ENCODE data around the gene SPRR2A.
"Not testable (repeated sequence)": the region's sequence is repeated elsewhere in the genome, so short reads cannot be mapped to it uniquely, and the experiment has no call there.

SPRR2A gene

DNA sequence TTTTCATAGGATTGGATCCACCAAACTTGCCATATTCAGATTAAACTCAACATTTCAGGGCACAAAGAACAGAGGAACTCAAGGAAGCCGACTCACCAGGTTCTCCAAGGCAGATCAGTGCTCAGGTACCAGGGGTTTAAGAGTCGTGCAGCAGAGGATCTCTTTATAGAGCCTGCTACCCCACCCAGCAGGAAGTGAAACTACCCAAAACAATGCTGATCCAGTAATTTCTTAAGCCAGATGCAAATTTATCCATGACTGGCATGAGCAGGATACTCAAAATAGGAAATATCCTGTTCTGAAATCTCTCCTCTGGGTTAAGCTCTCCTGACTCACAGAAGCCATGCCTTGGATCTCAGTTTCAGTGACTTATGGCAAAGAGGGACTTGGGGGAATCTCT, at the start of gene SPRR2A:
Gene SPRR2A (minus strand): TSS at position 138 of the 400 bp plus-strand sequence. CDS start 777 bp downstream, outside the sequence.
- no peak for DNase-seq

DNA sequence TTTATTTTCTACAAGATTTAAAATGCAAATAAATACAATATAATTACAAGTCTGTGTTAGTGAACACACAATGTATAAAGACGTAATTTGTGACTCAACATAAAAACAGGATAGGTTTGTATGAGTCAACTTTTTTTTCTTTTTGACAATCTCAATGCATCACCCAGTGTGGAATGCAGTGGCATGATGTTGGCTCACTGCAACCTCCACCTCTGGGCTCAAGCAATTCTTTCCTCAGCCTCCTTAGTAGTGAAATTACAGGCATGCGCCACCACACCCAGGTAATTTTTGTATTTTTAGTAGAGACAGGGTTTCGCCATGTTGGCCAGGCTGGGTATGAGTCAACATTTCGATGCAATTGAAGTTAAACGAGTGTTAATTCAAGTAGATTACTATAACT, 42.9 kb upstream of the SPRR2A start:
- DNase-seq, result peak; percentile 27

DNA sequence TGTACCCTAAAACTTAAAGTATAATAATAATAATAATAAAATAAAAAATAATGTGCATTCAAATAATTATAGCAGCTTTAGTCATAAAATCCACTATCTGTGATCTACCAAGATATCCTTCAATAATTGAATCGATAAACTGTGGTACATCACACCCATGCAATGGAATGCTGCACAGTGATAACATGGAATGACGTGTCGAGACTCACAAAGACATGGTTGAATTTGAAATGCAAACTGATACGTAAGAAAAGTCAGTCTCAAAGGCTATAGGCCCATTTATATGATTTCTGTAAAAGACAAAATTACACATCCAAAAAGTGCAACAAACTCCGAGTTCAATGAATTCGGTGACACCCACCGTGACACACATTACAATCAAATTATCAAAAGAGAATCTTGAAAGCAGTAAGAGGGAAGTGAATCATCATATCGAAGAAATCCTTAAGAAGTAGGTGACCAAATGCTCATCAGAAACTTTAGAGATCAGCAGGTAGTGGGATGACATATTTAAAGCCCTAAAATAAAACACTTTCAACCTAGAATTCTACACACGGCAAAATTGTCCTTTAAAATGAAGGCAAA, 42.2 kb upstream of the SPRR2A start:
- no peak for DNase-seq

DNA sequence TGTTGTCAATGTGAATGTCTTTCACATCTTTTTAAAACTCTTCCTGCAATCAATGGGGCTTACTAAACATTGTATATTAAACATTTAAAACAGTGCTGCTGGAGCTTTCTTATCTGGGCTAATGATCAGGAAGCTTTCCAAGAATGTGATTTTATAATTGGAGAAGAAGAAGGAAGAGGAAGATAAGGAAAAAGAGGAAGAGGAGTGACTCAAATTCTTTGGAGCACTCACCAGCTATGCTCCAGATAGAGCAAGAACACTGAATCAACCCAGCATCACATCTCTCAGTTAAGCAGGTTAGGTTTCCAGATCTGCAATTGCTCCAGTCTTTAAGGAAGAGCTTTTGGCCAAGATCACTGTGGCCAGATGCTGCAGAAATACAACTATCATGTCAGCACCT, 38.5 kb upstream of the SPRR2A start:
- no peak for DNase-seq

DNA sequence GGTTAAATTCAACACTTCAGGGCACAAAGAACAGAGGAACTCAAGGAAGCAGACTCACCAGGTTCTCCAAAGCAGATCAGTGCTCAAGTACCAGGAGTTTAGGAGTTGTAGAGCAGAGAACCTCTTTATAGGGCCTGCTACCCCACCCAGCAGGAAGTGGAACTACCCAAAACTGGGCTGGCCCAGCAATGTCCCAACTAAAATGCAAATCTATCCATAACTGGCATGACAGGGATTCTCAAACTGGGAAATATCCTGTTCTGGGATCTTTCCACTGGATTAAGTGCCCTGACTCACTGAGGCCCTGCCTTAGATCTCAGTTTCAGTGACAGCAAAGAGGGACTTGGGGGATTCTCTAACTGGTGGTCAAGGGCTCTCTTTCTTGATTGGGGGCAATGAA, 37.1 kb upstream of the SPRR2A start, which contains the start of gene SPRR2E:
Gene SPRR2E (minus strand): TSS at position 101 of the 400 bp plus-strand sequence. CDS start 775 bp downstream, outside the sequence.
- no peak for DNase-seq

DNA sequence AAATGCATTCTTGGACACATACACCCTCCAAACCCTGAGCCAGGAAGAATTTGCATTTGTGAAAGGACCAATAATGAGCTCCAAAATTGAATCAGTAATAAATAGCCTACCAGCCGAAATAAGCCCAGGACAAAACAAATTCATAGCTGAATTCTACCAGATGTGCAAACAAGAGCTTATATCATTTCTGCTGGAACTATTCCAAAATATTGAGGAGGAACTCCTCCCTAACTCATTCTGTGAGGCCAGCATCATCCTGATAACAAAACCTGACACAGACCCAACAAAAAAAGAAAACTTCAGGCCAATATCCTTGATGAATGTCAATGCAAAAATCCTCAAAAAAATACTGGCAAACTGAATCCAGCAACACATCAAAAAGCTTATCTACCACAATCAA, 30.3 kb upstream of the SPRR2A start:
- DNase-seq, result no peak

DNA sequence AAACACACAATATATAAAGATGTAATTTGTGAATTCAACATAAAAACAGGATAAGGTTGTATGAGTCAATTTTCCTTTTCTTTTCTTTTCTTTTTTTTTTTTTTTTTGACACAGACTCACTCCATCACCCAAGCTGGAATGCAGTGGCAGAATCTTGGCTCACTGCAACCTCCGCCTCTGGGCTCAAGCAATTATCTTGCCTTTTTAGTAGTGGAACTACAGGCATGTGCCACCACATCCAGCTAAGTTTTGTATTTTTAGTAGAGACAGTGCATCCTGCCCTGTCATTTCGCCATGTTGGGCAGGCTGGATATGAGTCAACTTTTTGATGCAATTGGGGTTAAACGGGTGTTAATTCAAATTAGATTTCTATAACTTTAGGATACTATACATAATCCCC, 24.4 kb upstream of the SPRR2A start:
- no peak for DNase-seq

DNA sequence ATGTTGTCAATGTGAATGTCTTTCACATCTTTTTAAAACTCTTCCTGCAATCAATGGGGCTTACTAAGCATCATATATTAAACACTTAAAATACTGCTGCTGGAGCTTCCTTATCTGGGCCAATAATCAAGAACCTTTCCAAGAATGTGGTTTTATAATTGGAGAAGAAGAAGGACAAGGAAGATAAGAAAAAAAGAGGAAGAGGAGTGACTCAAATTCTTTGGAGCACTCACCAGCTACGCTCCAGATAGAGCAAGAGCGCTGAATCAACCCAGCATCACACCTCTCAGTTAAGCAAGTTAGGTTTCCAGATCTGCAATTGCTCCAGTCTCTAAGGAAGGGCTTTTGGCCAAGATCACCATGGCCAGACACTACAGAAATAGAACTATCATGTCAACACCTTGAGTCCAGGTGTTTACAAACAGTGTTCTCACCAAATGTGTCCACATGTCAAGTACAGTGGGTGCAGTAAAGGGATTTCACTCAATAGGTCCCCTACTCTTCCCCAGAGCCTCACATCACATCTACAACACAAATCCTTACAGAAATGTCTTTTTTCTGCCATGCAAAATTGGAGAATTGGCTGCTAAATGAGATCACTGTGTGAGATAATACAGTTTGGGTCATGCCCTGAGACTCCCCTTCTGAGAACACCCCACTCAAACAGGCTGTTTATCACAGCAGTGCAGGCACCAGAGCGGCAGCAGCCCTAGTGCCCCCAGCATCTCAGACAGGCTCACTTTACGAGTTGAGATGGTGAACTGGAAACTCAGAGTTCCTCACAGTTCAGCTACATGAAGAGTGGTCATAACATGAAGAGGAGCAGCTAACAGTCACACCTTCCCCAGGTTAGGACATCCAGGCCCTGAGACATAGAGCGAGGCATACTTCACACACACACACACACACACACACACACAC, 15.8 kb upstream of the SPRR2A start:
- no peak for DNase-seq

DNA sequence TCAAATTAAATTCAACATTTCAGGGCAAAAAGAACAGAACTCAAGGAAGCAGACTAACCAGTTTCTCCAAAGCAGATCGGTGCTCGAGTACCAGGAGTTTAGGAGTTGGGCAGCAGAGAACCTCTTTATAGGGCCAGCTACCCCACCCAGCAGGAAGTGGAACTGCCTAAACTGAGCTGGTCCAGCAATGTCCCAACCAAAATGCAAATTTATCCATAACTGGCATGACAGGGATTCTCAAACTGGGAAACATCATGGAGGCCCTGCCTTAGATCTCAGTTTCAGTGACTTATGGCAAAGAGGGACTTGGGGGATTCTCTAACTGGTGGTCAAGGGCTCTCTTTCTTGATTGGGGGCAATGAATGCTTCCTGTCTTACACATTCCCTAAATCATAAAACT, 14.2 kb upstream of the SPRR2A start, which contains the start of gene SPRR2B:
Gene SPRR2B (minus strand): TSS at position 101 of the 400 bp plus-strand sequence. CDS start 772 bp downstream, outside the sequence.
- DNase-seq, result no peak

DNA sequence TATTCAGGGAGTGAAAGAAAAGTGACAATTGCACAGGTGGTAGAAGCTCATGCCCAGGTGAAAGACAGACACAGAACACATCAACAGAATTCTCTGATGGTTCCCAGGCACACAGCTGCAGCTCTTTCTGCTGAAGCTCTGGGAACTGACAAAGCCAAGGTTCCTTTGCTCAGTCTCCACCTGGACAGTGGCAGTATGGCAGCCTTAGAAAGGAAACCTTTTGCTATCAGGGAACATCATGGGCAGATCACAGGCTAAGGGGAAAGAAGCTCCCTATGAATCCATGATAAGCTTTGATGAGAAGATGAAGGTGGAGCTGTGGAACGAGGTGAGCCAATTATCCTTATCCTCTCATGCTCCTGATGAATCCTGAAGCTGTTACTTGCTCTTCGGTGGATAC, 12.9 kb upstream of the SPRR2A start:
- no peak for DNase-seq

DNA sequence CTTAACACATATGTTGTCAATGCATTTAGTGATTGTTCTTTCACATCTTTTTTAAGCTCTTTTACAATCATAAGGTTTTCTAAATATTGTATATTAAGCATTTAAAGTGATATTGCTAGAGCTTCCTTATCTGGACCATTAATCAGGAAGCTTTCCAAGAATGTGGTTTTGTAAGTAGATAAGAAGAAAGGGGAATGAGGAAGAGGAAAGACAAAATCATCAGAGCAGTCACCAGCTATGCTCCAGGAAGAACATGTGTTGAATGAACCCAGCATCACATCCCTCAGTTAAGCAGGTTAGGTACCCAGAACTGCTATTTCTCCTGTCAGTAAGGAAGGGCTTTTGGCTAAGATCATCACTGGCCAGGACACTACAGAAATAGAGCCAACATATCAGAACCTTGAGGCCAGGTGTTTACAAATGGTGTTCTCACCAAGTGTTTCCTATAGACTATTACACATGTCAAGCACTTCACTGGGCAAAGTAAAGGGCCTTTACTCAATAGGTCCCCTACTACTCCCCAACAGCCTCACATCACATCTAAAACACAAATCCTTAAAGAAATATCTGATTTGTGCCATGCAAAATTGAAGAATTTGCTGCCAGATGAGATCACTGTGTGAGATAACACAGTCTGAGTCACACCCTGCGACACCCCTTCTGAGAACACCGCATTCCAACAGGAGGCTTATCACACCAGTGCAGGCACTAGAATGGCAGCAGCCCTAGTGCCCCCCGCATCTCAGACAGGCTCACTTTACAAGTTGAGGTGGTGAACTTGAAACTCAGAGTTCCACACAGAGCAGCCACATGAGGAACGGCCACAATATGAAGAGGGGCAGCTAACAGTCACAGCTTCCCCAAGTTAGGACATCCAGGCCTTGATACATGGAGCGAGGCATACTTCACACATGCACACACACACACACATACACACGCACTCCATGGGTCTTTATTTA, 1.8 kb upstream of the SPRR2A start:
- no peak for DNase-seq

DNA sequence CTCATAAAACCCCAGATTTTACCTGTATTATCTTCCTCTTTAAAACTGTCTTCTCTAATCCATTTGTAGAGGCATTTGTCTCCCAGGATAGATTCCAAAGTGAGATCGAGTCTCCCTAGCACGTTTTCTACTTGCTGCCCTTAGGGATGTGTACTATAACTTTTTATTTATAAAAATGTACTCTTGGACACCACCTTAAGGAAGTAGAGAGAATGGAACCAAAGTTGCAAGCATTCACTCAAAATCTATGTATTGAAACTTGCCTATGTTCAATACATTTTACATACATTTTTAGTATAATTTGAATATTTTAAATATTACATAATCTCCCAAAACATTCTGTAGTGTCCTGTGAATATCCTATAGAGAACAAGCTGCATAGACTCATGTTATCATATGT, 842 bp upstream of the SPRR2A start:
- DNase-seq, result no peak

DNA sequence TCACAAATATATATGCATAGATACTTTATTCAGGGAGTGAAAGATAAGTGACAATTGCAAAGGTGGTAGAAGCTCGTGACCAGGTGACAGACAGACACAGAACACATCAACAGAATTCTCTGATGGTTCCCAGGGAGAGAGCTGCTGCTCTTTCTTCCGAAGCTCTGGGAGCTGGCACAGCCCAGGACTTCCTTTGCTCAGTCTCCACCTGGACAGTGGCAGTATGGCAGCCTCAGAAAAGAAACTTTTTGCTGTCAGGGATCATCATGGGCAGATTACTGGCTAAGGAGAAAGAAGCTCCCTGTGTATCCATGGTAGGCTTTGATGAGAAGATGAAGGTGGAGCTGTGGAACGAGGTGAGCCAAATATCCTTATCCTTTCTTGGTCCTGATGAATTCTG, 1.2 kb downstream of the SPRR2A start:
- not testable (repeated sequence) for DNase-seq

DNA sequence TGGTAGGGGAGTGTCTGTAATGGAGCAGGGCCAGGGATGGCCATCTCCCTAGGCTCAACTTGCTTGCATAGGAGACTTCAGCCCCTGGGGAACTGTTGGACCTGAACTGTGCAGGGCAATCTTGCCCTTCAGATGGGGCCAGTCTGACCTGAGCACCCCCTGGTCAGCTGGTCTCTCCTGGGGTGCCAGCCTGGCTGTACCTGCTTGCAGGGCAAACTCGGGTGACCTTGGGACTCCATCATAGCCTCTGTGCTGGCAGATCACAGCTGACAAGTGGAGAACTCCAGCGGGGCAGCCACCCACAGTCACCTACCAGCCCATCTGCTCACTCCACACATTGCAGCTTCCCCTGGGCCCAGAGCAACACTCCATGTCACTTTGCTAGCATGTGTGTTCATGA, 8.1 kb downstream of the SPRR2A start:
- no peak for DNase-seq

DNA sequence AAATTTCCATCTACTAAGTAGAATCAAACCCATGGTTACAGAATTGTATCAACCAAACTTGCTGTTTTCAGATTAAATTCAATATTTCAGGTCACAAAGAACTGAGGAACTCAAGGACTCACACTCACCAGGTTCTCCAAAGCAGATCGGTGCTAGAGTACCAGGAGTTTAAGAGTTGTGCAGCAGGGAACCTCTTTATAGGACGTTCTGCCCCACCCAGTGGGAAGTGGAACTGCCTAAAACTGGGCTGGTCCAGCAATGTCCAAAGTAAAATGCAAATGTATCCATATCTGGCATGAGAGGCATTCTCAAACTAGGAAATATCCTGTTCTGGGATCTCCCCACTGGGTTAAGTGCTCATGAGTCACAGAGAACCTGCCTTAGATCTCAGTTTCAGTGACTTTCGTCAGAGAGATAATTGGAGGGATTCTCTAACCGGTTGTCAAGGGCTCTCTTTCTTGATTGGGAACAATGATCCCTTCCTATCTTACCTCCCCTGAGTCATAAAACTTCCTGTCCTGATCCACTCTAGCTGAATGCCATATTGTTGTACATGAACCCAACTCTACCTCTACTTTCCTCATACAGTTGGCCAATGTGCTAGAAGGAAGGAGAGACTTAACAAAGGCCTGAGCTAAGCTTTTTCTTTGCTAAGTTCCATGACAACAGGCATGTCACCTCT, 16.2 kb downstream of the SPRR2A start, which contains the start of gene SPRR2D:
Gene SPRR2D (minus strand): TSS at position 171 of the 682 bp plus-strand sequence. CDS start 774 bp downstream, outside the sequence.
- no peak for DNase-seq

DNA sequence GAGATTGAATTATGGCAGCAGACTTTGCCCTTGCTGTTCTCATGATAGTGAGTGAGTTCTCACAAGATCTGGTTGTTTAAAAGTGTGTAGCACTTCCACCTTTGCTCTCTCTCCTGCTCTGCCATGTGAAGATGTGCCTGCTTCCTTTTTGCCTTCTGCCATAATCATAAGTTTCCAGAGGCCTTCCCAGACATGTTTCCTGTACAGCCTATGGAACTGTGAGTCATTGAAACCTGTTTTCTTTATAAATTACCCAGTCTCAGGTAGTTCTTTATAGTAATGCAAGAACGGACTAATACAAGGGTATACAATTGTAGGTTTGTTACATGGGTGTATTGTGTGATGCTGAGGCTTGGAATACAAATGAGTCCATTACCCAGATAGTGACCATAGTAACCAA, 22.1 kb downstream of the SPRR2A start:
- DNase-seq, result no peak

DNA sequence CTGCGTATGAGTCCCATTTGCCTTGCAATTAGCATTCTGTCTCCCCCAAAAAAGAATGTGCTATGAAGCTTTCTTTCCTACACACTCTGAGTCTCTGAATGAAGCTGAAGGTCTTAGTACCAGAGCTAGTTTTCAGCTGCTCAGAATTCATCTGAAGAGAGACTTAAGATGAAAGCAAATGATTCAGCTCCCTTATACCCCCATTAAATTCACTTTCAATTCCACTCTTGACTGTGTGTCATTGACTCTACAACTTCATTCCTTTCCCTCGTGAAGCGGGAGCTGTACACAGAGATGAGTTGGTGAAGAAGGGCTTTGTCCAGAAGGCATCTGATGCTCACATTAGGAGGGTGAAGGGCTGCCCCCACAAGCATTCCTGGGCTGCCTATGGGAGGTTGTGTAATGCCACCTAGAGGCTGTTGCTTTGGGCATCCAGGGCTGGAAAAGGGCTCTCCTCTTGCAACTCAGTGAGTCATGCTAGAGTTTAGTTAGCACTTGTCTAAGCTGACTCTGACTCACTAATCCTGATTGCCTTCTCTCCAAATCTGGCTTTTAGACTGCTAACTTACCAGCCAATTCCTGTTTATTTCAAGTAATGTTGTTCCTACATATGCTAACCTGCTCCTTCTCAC, 24.5 kb downstream of the SPRR2A start:
- peak; percentile 9 for DNase-seq

DNA sequence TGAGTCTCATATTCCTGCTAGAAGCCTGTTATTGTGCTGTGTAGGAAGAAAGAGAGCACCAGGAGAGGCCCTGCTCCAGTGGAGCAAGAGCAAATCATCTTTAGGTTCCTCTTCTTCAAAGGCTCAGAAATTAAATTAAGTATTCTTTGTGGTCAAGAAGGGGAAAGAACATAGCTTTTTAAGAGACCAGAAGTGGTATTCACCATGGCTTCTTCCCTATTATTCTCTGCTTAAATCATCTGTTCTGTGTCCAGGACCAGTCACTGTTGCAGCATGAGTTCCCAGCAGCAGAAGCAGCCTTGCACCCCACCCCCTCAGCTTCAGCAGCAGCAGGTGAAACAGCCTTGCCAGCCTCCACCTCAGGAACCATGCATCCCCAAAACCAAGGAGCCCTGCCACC, 25.2 kb downstream of the SPRR2A start:
- no peak for DNase-seq

DNA sequence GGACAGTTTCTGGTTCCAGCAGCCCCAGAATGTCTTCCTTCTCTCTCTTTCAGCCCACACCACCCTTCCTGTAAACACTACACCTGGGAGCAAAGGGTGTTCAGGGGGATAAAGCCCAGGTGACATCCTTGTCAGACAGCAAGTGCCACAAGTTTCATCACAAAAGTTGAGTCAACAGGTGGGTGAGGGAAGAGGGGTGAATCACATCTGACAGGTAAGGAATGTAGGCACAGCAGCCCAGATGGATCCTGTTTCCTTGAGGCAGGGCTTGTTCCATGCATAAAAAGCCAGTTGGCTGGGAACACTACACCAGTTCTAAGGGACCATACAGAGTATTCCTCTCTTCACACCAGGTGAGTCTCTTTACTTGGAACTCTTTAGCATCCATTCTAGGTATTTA, 26.4 kb downstream of the SPRR2A start, which contains the start of gene SPRR1B:
Gene SPRR1B (plus strand): TSS at position 309 of the 400 bp plus-strand sequence. CDS start 1,143 bp downstream, outside the sequence.
- no peak for DNase-seq

DNA sequence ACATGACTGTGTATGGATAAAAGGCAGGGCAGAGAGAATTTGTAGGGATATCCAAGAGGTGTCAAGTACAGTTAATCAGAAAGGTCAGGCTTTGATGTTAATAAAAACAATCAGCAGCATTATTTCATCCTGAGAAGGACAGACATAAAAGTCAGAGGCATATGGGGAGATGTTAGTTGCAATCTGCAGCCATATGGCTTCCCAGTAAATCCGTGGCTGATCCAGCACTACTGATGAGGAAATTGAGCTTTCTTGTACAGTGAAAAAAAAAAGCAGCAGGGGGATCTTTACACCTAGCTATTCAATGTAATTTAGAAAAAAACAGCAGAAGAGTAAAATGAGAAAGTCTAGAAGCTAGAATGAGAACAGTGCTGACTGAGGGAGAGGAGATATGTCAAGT, 28.5 kb downstream of the SPRR2A start:
- no peak for DNase-seq

DNA sequence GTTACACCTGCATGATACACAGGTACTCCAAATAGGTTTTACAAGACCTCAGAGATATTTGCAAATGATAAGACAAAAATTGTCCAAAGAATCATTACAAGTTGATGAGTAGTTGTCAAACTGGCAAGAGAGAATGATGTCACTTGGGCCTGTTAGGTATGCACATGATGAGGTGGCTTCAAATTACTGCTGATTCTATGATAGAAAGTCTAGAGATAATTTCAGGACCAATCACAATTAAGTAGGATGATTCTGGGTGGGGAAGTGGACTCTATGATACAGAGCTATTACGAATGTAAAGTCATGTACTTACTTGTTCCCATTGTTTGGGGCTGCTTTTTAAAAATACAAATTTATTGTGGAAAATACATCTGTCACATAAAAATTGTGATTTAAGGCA, 31.5 kb downstream of the SPRR2A start:
- no peak for DNase-seq

DNA sequence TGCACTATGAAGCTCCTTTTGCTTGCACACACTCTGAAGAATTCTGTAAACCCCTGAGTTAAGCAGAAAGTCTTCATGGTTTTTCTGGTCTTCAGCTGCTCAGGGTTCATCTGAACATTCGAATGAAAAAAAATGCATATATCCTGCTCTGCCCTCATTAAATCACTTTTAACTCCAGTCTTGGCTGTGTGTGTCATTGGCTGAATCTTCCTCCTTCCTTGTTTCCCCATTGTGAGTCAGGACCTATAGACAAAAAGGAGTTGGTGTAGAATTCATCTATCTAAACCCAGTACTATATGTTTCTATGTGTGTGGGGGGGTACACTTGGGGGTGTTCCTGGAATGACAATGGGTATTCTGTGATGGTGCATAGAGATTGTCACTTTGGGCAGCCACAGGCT, 32.9 kb downstream of the SPRR2A start:
- no peak for DNase-seq
